ENCODE measurements around the gene LIN52.

Gene LIN52

GRCh38 chr14:74190927-74191575, 106.3 kb downstream of the LIN52 start:
- no peak for DNase-seq (ENCODE audit: low spot score)

GRCh38 chr14:74194506-74195274, 109.9 kb downstream of the LIN52 start:
- DNase-seq (ENCODE audit: low spot score): no peak

GRCh38 chr14:74195623-74196022, 110.9 kb downstream of the LIN52 start:
- no peak for DNase-seq (ENCODE audit: low spot score)

- no peak for DNase-seq (ENCODE audit: low spot score)
Observed at GRCh38 chr14:74198441-74199234, 113.9 kb downstream of the LIN52 start.

GRCh38 chr14:74202113-74202512, 117.4 kb downstream of the LIN52 start:
- DNase-seq (ENCODE audit: low spot score): no peak

GRCh38 chr14:74203639-74204038, 118.9 kb downstream of the LIN52 start:
- DNase-seq (ENCODE audit: low spot score): no peak

- DNase-seq (ENCODE audit: low spot score): no peak
Observed at GRCh38 chr14:74204491-74204890, 119.7 kb downstream of the LIN52 start.

GRCh38 chr14:74205882-74206281, 121.1 kb downstream of the LIN52 start:
- DNase-seq (ENCODE audit: low spot score): no peak

- no peak for DNase-seq (ENCODE audit: low spot score)
Observed at GRCh38 chr14:74207943-74208342, 123.2 kb downstream of the LIN52 start.

GRCh38 chr14:74208642-74209041, 123.9 kb downstream of the LIN52 start:
- DNase-seq (ENCODE audit: low spot score): no peak

- no peak for DNase-seq (ENCODE audit: low spot score)
Observed at GRCh38 chr14:74211945-74212580, 127.3 kb downstream of the LIN52 start.

- DNase-seq (ENCODE audit: low spot score): peak; percentile 25
Observed at GRCh38 chr14:74213907-74214803, 129.4 kb downstream of the LIN52 start.

- no peak for DNase-seq (ENCODE audit: low spot score)
Observed at GRCh38 chr14:74216671-74217070, 131.9 kb downstream of the LIN52 start.

GRCh38 chr14:74217672-74218448, 133.1 kb downstream of the LIN52 start:
- DNase-seq (ENCODE audit: low spot score): peak; percentile 67

- DNase-seq (ENCODE audit: low spot score): no peak
Observed at GRCh38 chr14:74218462-74218861, 133.7 kb downstream of the LIN52 start.

GRCh38 chr14:74219277-74220205, 134.8 kb downstream of the LIN52 start:
- DNase-seq (ENCODE audit: low spot score): no peak

- DNase-seq (ENCODE audit: low spot score): no peak
Observed at GRCh38 chr14:74220991-74221390, 136.2 kb downstream of the LIN52 start.

- no peak for DNase-seq (ENCODE audit: low spot score)
Observed at GRCh38 chr14:74221741-74222140, 137.0 kb downstream of the LIN52 start.

GRCh38 chr14:74223016-74223415, 138.3 kb downstream of the LIN52 start:
- DNase-seq (ENCODE audit: low spot score): no peak
